Measurements from ENCODE around the gene DLX3. TPM values are rescaled to one million over a fixed set of nuclear protein-coding genes. Genes with fewer than 3 reads are reported as not detected.

Gene DLX3
- total and polyA plus RNA-seq, 2 experiments from 2014 or later: 0.63 to 2.1 TPM

- no peak overlapping the region for H3K4me3 ChIP-seq
- peaks cover 88% of the 10 kb centered on the region for H3K27me3 ChIP-seq
- no peak for DNase-seq (ENCODE audit: low read depth in 1 of 2, low spot score in 1 of 2)
- no peaks in the 10 kb centered on the region for H3K9me3 ChIP-seq (ENCODE audit: low read depth)
- H3K27ac ChIP-seq: no peak overlapping the region
- H3K36me3 ChIP-seq: no peaks in the 10 kb centered on the region
- no peaks in the 10 kb centered on the region for H3K4me1 ChIP-seq (ENCODE audit: low read depth)
- TF ChIP-seq CTCF (IDR thresholded peaks at IDR 0.05; ENCODE audit: low read depth, low read length): no peak
Observed at GRCh38 chr17:49989518-49989880, 5.5 kb downstream of the DLX3 start.

GRCh38 chr17:49987681-49988441 lies 7.2 kb downstream of the DLX3 start:
- Histone ChIP-seq H3K36me3 (no peaks in the 10 kb centered on the region), H3K9me3 (ENCODE audit: low read depth) (no peaks in the 10 kb centered on the region), H3K27me3 (peaks cover 71% of the 10 kb centered on the region), H3K27ac (no peak overlapping the region), H3K4me1 (ENCODE audit: low read depth) (no peaks in the 10 kb centered on the region), H3K4me3 (no peak overlapping the region)
- no peak for TF ChIP-seq CTCF (IDR thresholded peaks at IDR 0.05; ENCODE audit: low read depth, low read length)
- DNase-seq (ENCODE audit: low read depth in 1 of 2, low spot score in 1 of 2): peak in 1 of 2 donors; percentile 32

GRCh38 chr17:49987290-49987585 lies 7.8 kb downstream of the DLX3 start:
- Histone ChIP-seq H3K9me3 (ENCODE audit: low read depth) (no peaks in the 10 kb centered on the region), H3K4me1 (ENCODE audit: low read depth) (no peaks in the 10 kb centered on the region), H3K27ac (no peak overlapping the region), H3K4me3 (no peak overlapping the region), H3K36me3 (no peaks in the 10 kb centered on the region), H3K27me3 (peaks cover 65% of the 10 kb centered on the region)
- DNase-seq (ENCODE audit: low read depth in 1 of 2, low spot score in 1 of 2): no peak
- TF ChIP-seq CTCF (IDR thresholded peaks at IDR 0.05; ENCODE audit: low read depth, low read length): no peak

- Histone ChIP-seq H3K27me3 (peaks cover 59% of the 10 kb centered on the region), H3K36me3 (no peaks in the 10 kb centered on the region), H3K9me3 (ENCODE audit: low read depth) (no peaks in the 10 kb centered on the region), H3K4me3 (no peak overlapping the region), H3K4me1 (ENCODE audit: low read depth) (no peaks in the 10 kb centered on the region), H3K27ac (no peak overlapping the region)
- DNase-seq (ENCODE audit: low read depth in 1 of 2, low spot score in 1 of 2): no peak
- no peak for TF ChIP-seq CTCF (IDR thresholded peaks at IDR 0.05; ENCODE audit: low read depth, low read length)
Observed at GRCh38 chr17:49986396-49987289, 8.4 kb downstream of the DLX3 start.

GRCh38 chr17:49985310-49985990 lies 9.6 kb downstream of the DLX3 start:
- DNase-seq (ENCODE audit: low read depth in 1 of 2, low spot score in 1 of 2): no peak
- no peaks in the 10 kb centered on the region for H3K36me3 ChIP-seq
- H3K4me3 ChIP-seq: no peak overlapping the region
- peaks cover 7% of the 10 kb centered on the region for H3K4me1 ChIP-seq (ENCODE audit: low read depth)
- H3K9me3 ChIP-seq (ENCODE audit: low read depth): no peaks in the 10 kb centered on the region
- H3K27ac ChIP-seq: no peak overlapping the region
- TF ChIP-seq CTCF (IDR thresholded peaks at IDR 0.05; ENCODE audit: low read depth, low read length): no peak
- peaks cover 50% of the 10 kb centered on the region for H3K27me3 ChIP-seq
